MCF 10A (cell line): ENCODE data around the gene OR8G5. TPM values are rescaled to one million over a fixed set of nuclear protein-coding genes. Genes with fewer than 3 reads are reported as not detected.

Source experiments
- BruUV-seq: library from RNA; stranded (reverse); fragments of 400-500 nt; replicated peaks from 2 replicates; lab custom pipeline; 2021; lab: Mats Ljungman, UMichigan
- CTCF ChIA-PET: fragments of 300-600 bp; sonication (Branson Sonifier 250); formaldehyde crosslinking; extraction: SDS; loops from one replicate; lab custom pipeline; 2021; ENCODE audit warnings: antibody characterized with exemption, inconsistent platforms; lab: Yijun Ruan, JAX
- POLR2A ChIA-PET: fragments of 300-600, 350-650 bp; sonication (Branson Sonifier 250); formaldehyde crosslinking; extraction: SDS; loops from one replicate; lab custom pipeline; 2020; ENCODE audit warnings: antibody characterized with exemption, inconsistent platforms; lab: Yijun Ruan, JAX
- DNase-seq: peaks from one replicate; pipeline ENCODE4 v3.0.0-alpha.2; 2018; ENCODE audit not compliant: unreplicated experiment
- H3K27ac Mint-ChIP-seq: one replicate; pipeline ENCODE4 v1.8.0; 2022; ENCODE audit warnings: mild to moderate bottlenecking, low read depth, mixed read lengths; ENCODE audit not compliant: unreplicated experiment
- H3K27me3 Mint-ChIP-seq: one replicate; pipeline ENCODE4 v1.8.0; 2022; ENCODE audit warnings: mixed read lengths; ENCODE audit not compliant: insufficient read depth, unreplicated experiment
- H3K36me3 Mint-ChIP-seq: one replicate; pipeline ENCODE4 v1.8.0; 2022; ENCODE audit warnings: mild to moderate bottlenecking, moderate library complexity, mixed read lengths; ENCODE audit not compliant: insufficient read depth, unreplicated experiment
- H3K4me1 Mint-ChIP-seq: one replicate; pipeline ENCODE4 v1.8.0; 2022; ENCODE audit warnings: mixed read lengths; ENCODE audit not compliant: insufficient read depth, unreplicated experiment
- H3K4me3 Mint-ChIP-seq: one replicate; pipeline ENCODE4 v1.8.0; 2022; ENCODE audit warnings: mild to moderate bottlenecking, moderate library complexity, mixed read lengths; ENCODE audit not compliant: unreplicated experiment
- H3K9me3 Mint-ChIP-seq: one replicate; pipeline ENCODE4 v1.8.0; 2022; ENCODE audit warnings: mixed read lengths; ENCODE audit not compliant: unreplicated experiment
- intact Hi-C: fragments of 100-400 bp; cut with micrococcal nuclease; formaldehyde crosslinking; loops from 2 replicates; pipeline ENCODE4 v1.14.1; 2022
- total RNA-seq: library from RNA; stranded (reverse); gene quantifications from 2 replicates; pipeline ENCODE4 v1.2.3, GENCODE V29; 2022
- TF ChIP-seq, protein P1 (sequence below): fragments of 200-600 bp; IDR thresholded peaks from one replicate; pipeline ENCODE4 v1.8.0; 2022; ENCODE audit warnings: antibody characterized with exemption, mild to moderate bottlenecking; ENCODE audit not compliant: unreplicated experiment

Gene OR8G5
- total RNA-seq, 1 experiment from 2014 or later, result not detected

DNA sequence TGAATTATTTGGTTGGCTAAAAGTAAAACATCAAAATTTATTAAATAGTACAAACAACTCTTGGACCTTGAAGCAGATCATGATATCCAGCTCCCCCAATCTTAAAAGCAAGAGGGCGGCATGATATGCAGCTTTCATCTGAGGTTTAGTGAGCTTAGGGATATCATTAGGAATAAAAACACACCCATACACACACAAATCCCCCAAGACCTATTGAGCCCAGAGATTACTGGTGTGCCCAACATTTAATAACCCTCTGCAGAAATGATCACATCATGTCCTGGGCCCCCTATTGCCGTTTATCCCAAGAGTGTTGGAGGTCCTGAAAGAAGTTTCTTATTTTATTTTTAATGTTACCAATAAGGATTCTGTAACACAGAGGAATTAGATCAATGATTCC, 57.7 kb downstream of the OR8G5 start, which contains the start of gene OR8D1:
OR8D1 (minus strand) TSS at position 101 of the 400 bp plus-strand sequence. CDS start 3,183 bp downstream, outside the sequence.
- TF ChIP-seq, protein P1, sequence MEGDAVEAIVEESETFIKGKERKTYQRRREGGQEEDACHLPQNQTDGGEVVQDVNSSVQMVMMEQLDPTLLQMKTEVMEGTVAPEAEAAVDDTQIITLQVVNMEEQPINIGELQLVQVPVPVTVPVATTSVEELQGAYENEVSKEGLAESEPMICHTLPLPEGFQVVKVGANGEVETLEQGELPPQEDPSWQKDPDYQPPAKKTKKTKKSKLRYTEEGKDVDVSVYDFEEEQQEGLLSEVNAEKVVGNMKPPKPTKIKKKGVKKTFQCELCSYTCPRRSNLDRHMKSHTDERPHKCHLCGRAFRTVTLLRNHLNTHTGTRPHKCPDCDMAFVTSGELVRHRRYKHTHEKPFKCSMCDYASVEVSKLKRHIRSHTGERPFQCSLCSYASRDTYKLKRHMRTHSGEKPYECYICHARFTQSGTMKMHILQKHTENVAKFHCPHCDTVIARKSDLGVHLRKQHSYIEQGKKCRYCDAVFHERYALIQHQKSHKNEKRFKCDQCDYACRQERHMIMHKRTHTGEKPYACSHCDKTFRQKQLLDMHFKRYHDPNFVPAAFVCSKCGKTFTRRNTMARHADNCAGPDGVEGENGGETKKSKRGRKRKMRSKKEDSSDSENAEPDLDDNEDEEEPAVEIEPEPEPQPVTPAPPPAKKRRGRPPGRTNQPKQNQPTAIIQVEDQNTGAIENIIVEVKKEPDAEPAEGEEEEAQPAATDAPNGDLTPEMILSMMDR, result no peak
- ChIA-PET CTCF (no interaction called here), POLR2A (no interaction called here)
- BruUV-seq, result no TSS peak
- Mint-ChIP-seq H3K36me3 (no peaks in the 10 kb centered on the region), H3K4me3 (no peak within 1 kb of the TSS), H3K27me3 (peaks cover 77% of the 10 kb centered on the region), H3K4me1 (no peaks in the 10 kb centered on the region), H3K9me3 (no peaks in the 10 kb centered on the region), H3K27ac (no peak within 1 kb of the TSS)
- no peak for DNase-seq
- intact Hi-C loops, result no loop called here

DNA sequence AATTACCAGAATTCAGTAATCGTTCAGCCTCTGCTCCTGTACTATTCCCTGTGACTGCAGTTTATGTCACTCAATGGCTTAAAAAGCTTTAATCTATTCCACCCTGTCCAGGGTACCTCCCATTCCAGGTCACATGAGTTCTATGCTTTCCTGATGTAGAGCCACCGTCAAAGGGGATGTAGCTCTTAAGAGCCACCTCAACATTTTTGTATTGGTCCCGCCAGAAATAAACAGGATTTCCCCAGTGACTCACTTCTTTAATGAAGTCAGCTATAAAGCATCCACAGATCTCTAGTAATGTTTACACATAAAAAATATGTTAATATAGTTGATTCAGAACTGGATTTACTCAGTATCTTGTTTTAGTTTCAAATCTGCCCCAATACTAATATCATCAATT, 58.9 kb downstream of the OR8G5 start:
- TF ChIP-seq, protein P1, result no peak
- H3K27ac Mint-ChIP-seq, result no peak overlapping the region
- H3K4me3 Mint-ChIP-seq, result no peak overlapping the region
- peaks cover 77% of the 10 kb centered on the region for H3K27me3 Mint-ChIP-seq
- no peaks in the 10 kb centered on the region for H3K4me1 Mint-ChIP-seq
- no TSS peak for BruUV-seq
- DNase-seq, result peak; percentile 21
- no peaks in the 10 kb centered on the region for H3K9me3 Mint-ChIP-seq
- ChIA-PET CTCF (interaction anchor here (0.6 kb wide), 1 partner anchor 101 kb away, joined by 5 read pairs; no protein-coding TSS in a partner anchor), POLR2A (no interaction called here)
- intact Hi-C loops, result no loop called here
- H3K36me3 Mint-ChIP-seq, result no peaks in the 10 kb centered on the region

Other genes starting within 250 kb of the OR8G5 start
- not detected in 2 replicates for gene OR10G4, start 243.4 kb upstream of the OR8G5 start, total RNA-seq
- gene OR10G9, start 233.4 kb upstream of the OR8G5 start, total RNA-seq, result not detected in 2 replicates
- not detected in 2 replicates for gene OR10G8, start 229.6 kb upstream of the OR8G5 start, total RNA-seq
- not detected in 2 replicates for gene OR10G7, start 215.1 kb upstream of the OR8G5 start, total RNA-seq
- 7.9 and 12.0 TPM in 2 replicates for gene VWA5A, start 140.9 kb upstream of the OR8G5 start, total RNA-seq
- not detected in 2 replicates for gene OR10D3, start 73.0 kb upstream of the OR8G5 start, total RNA-seq
- gene OR8G1, start 15.3 kb upstream of the OR8G5 start, total RNA-seq, result not detected in 2 replicates
- not detected in 2 replicates for gene OR8D1, start 57.6 kb downstream of the OR8G5 start, total RNA-seq
- gene OR8D2, start 63.8 kb downstream of the OR8G5 start, total RNA-seq, result not detected in 2 replicates
- not detected in 2 replicates for gene OR8B2, start 128.1 kb downstream of the OR8G5 start, total RNA-seq
- gene OR8B3, start 142.6 kb downstream of the OR8G5 start, total RNA-seq, result not detected in 2 replicates
- gene OR8B4, start 168.5 kb downstream of the OR8G5 start, total RNA-seq, result not detected in 2 replicates
- gene OR8B8, start 189.3 kb downstream of the OR8G5 start, total RNA-seq, result not detected in 2 replicates